ENCODE measurements around the gene TIMM22.
"Not testable (repeated sequence)": the region's sequence is repeated elsewhere in the genome, so short reads cannot be mapped to it uniquely, and the experiment has no call there.

The TIMM22 gene

GRCh38 chr17:973053-973452 lies 23.9 kb upstream of the TIMM22 start:
- no peak for DNase-seq

GRCh38 chr17:974778-975177 lies 22.2 kb upstream of the TIMM22 start:
- not testable (repeated sequence) for DNase-seq

GRCh38 chr17:975371-975915 lies 21.5 kb upstream of the TIMM22 start:
- no peak for DNase-seq

GRCh38 chr17:976312-976711 lies 20.6 kb upstream of the TIMM22 start:
- no peak for DNase-seq

- no peak for DNase-seq
These were observed 19.8 kb upstream of the TIMM22 start for GRCh38 chr17:977166-977565.

- peak in 1 of 2 experiments; percentile 45 for DNase-seq
These were observed 18.5 kb upstream of the TIMM22 start for GRCh38 chr17:978103-979093.

GRCh38 chr17:979212-979538 lies 17.8 kb upstream of the TIMM22 start:
- no peak for DNase-seq

GRCh38 chr17:979539-980405 lies 17.2 kb upstream of the TIMM22 start, which contains the start of gene NXN:
NXN (minus strand) TSS chr17:979776.
- peak; percentile 32 to 69 for DNase-seq

GRCh38 chr17:980406-981291 lies 16.3 kb upstream of the TIMM22 start:
- DNase-seq = peak; percentile 61 to 80

- DNase-seq = no peak
These were observed 15.7 kb upstream of the TIMM22 start for GRCh38 chr17:981292-981658.

GRCh38 chr17:983921-984320 lies 13.0 kb upstream of the TIMM22 start:
- DNase-seq = no peak

GRCh38 chr17:986322-986929 lies 10.5 kb upstream of the TIMM22 start:
- DNase-seq = no peak

GRCh38 chr17:987931-988330 lies 9.0 kb upstream of the TIMM22 start:
- no peak for DNase-seq

- DNase-seq = no peak
These were observed 8.4 kb upstream of the TIMM22 start for GRCh38 chr17:988561-988960.

- peak; percentile 49 to 68 for DNase-seq
These were observed 4.0 kb upstream of the TIMM22 start for GRCh38 chr17:992933-993332.

- not testable (repeated sequence) for DNase-seq
These were observed 1.6 kb upstream of the TIMM22 start for GRCh38 chr17:995324-995723.

- no peak for DNase-seq
These were observed 1.2 kb downstream of the TIMM22 start for GRCh38 chr17:998111-998510.

GRCh38 chr17:1000597-1001461 lies 3.9 kb downstream of the TIMM22 start:
- DNase-seq = peak; percentile 36 to 76

GRCh38 chr17:1001640-1002411 lies 4.9 kb downstream of the TIMM22 start:
- DNase-seq = no peak

GRCh38 chr17:1002412-1002753 lies 5.5 kb downstream of the TIMM22 start:
- no peak for DNase-seq
